NCI-H146 treated with DMSO at 0.1 percent for 48 hours (cell line): ENCODE measurements around the gene ATXN2.

Experiments
- DNase-seq: peaks from one replicate; lab custom pipeline; 2025; ENCODE audit not compliant: unreplicated experiment; lab: John Stamatoyannopoulos, UW

Gene ATXN2

GRCh38 chr12:111441107-111441928, 157.8 kb downstream of the ATXN2 start:
- no peak for DNase-seq

GRCh38 chr12:111440631-111441030, 158.5 kb downstream of the ATXN2 start:
- no peak for DNase-seq

DNA sequence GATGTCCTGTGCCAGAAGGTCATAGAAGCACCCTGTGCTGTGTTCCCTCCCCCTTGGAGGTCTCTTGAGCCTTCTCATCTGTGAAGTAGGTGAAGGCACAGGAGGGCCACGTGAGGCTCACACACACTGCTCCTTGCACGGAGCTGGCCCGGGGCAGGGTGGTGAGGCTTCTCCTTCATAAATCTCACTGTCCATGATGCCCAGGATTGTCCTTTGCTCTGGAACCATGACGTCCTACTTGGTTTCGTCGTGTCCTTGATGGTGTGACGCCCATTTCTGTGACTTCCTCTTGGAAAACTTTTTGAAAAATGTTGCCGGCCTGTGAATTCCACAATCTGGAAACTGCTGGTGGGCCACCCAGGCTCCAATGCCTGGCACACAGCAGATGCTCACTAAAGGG, 159.0 kb downstream of the ATXN2 start:
- no peak for DNase-seq

- no peak for DNase-seq
Observed at GRCh38 chr12:111439657-111440151, 159.4 kb downstream of the ATXN2 start.

GRCh38 chr12:111438481-111438880, 160.6 kb downstream of the ATXN2 start:
- DNase-seq = no peak

- DNase-seq = no peak
Observed at GRCh38 chr12:111437816-111438454, 161.2 kb downstream of the ATXN2 start.

GRCh38 chr12:111436811-111437210, 162.3 kb downstream of the ATXN2 start:
- DNase-seq = no peak

DNA sequence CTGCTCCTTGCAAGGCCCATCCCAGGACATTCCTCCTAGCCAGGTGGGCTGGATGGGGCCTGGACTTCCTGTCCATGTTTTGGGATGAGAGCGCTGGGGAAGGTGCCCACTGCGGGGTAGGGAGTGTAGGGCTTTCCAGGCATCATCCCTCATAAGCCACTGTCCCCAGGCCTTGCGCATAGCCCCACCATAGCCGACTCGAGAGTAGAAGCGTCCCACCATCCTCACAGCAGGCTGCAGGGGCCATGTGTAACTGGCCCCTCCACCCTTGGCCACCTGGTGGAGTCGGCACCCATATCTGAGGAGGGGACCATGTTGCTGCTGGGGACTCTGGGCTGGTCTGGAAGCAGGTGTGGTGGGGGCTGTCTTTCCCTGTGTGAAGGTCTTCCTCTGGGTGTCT, 162.8 kb downstream of the ATXN2 start:
- no peak for DNase-seq

GRCh38 chr12:111435661-111436201, 163.4 kb downstream of the ATXN2 start:
- DNase-seq = no peak

GRCh38 chr12:111434680-111435338, 164.3 kb downstream of the ATXN2 start:
- no peak for DNase-seq

DNA sequence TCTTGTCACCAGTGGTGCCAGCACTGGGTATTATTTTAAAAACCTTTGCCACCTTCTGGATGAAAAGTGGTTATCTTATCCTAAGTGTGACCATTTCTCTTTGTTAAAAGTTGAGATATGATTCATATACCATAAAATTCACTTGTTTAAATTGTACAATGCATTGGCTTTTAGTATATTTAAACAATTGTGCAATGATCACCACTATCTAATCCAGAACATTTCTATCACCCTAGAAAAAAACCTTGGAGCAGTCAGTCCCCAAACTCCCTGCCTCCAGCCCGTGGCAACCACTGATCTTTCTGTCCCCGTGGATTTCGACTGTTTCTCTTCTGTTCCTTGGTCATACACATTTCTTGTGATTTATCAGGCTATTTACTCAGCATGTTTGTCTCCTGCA, 165.1 kb downstream of the ATXN2 start:
- DNase-seq = no peak

DNA sequence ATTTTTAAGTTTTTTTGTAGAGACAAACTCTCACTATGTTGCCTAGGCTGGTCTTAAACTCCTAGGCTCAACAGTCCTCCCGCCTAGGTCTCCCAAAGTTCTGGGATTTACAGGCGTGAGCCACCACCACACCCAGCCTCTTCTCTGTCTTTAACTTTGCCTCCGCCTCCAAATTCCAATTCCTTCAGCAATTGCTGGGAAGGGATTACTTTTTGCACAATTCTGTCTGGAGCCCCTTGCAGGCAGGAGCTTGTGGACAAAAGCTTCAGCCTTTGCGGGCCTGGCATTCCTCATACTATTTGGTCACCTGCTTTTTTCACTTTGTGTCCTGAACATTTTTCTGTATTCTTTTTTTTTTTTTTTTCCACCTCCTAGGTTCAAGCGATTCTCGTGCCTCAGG, 167.3 kb downstream of the ATXN2 start:
- DNase-seq = no peak

DNA sequence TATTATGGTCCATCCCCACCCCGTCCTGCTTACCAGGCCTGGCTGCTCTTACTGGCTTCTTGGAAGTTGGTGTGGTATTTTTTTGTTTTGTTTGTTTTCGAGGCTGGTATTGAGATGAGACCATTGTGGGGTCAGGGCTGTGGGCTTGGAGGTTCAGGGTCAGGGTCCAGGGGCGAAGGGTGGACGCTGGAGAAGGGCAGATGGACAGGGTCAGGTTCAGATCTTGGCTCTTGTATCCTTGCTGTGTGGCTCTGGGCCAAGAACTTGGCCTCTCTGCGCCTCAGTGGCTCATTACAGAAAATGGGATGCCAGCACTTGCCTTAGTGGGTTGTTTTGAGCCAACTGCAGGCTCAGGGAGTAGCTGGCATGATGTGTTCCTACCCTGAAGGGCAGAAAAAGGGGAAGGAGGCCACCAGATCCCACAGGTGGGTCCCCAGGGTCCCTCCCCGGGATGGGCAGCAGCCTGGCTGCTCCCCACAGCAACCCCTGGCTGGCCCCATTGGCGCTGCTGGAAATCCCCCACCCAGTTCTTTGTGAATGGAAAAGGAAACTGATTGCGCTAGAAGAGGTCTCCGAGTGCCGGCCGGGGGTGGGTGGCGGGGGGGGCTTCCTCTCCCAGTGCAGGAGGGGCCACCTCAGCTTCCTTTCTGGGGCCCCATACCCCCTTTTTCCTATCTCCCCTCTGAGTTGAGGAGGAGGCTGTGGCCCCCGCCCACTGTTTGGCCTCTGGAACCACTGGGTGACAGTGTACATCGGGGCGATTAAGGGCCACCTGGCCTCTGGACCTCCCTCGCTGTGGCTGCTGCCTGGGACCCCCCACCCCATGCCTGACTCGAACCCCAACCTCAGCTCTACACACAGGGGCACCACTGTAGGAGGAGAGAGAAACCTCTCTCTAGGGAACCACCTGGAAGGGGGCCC, 168.4 kb downstream of the ATXN2 start:
- DNase-seq = no peak

- no peak for DNase-seq
Observed at GRCh38 chr12:111429828-111430432, 169.2 kb downstream of the ATXN2 start.

DNA sequence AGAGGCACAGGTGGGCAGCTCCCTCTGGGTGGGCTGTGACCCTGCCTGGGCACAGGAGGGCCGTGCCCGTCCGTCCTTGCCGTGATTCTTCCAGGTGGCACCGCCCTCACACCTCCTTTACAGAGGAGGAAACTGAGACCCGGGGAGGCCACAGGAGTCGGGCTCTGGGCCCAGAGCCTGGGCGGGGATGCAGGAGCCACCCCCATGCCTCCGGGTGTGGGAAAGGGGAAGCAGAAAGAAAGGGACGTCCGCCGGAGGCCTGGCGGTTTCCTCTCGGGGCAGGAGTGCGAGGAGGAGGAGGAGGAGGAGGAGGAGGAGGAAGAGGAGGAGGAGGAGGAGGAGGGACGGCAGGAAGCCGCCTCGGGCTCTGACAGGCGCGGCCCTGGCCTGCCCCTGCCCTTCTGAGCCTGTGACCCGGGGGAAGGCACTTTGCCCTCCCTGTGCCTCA, 170.4 kb downstream of the ATXN2 start:
- no peak for DNase-seq

- no peak for DNase-seq
Observed at GRCh38 chr12:111428081-111428727, 170.9 kb downstream of the ATXN2 start.

GRCh38 chr12:111427417-111428074, 171.6 kb downstream of the ATXN2 start:
- DNase-seq = no peak

GRCh38 chr12:111426344-111427185, 172.6 kb downstream of the ATXN2 start:
- DNase-seq = no peak
